ENCODE data around the gene ATR. TPM values are rescaled to one million over a fixed set of nuclear protein-coding genes. Genes with fewer than 3 reads are reported as not detected.

ATR gene
- total and polyA plus RNA-seq, 9 of the 15 experiments (the other 6 are each of a cell fraction or from before 2014, with no cell fraction given): 18.0 to 37.8 (median 23.2) TPM

DNA sequence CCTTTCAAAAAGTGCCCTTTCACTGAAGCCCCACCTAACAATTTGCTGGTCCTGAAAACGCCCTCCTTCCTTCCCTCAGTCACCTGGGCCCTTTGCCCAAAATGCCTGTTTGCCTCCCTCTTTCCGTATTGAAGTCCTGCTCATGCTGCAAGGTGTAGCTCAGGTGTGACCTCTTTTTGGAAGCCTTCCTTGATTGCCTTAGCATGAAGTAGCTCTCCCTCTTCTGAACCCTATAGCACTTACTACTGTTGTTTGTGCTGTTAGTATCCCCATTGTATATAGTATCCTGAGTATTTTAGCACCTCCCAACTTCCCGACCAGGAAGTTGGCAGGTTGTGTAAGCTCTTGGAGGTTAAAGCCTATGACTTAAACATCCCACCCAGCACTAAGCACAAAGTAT is 19.4 kb upstream of the ATR start:
- H3K4me3 ChIP-seq: peak overlapping the region; percentile 72
- CTCF ChIA-PET (ENCODE audit: low intra/inter-chr PET ratio): no interaction called here
- no peaks in the 10 kb centered on the region for H4K20me1 ChIP-seq (replicated peaks; ENCODE audit: control insufficient read depth, insufficient read depth, low read length)
- POLR2A ChIA-PET: interaction anchor here (1.1 to 3.1 kb wide), 4 partner anchors 11 to 404 kb away, joined by 3 to 11 read pairs (median 8); partner anchors contain the start of genes ATR, TRPC1 and U2SURP
- H3K79me2 ChIP-seq (ENCODE audit: control insufficient read depth, insufficient read depth, low read length): peaks cover 27% of the 10 kb centered on the region
- peak; percentile 72 for TF ChIP-seq ZFP36 (IDR thresholded peaks at IDR 0.05; ENCODE audit: low read depth, low read length, partially characterized antibody)
- TF ChIP-seq KDM1A (IDR thresholded peaks at IDR 0.05): no peak
- TF ChIP-seq MBD2 (IDR thresholded peaks at IDR 0.05; ENCODE audit: borderline replicate concordance, low read depth): no peak
- H3K27ac ChIP-seq (ENCODE audit: extremely low read depth, low read depth, low read length): 0 out of 3 replicates have a peak overlapping the region, but pooled peaks have one; percentile 16
- peak overlapping the region; percentile 97; the same call in 1 of the 2 replicates for H2AFZ ChIP-seq (ENCODE audit: low read depth, low read length)
- BruUV-seq (replicated peaks): no TSS peak
- intact Hi-C loops (cut with micrococcal nuclease) (loop anchor here (5.0 kb wide), 1 partner anchor 129 kb away; no protein-coding TSS in a partner anchor), in situ Hi-C loops (cut with MboI) (loop anchor here (10.0 kb wide), 1 partner anchor 227 kb away; no protein-coding TSS in a partner anchor)
- no peaks in the 10 kb centered on the region for H3K9me1 ChIP-seq (ENCODE audit: control insufficient read depth, insufficient read depth, low read length)
- 23% methylated on average over 3 of the region's 3 CpGs for WGBS (ENCODE audit: insufficient coverage, low coverage, missing lambda C conversion rate)
- H3K27me3 ChIP-seq (ENCODE audit: control insufficient read depth in 2 of 2, insufficient read depth in 2 of 2, low read length in 2 of 2): no peaks in the 10 kb centered on the region
- H3K9me3 ChIP-seq (replicated peaks; ENCODE audit: control insufficient read depth, insufficient read depth, low read depth, low read length): no peaks in the 10 kb centered on the region
- peak in 1 of 4 experiments; percentile 11 for DNase-seq (ENCODE audit: extremely low read depth in 1 of 4, low spot score in 3 of 4)
- no peak for FAIRE-seq
- 0 out of 3 replicates have a peak, but pooled peaks have one; percentile 4 for ATAC-seq
- peaks cover 2% of the 10 kb centered on the region; the same call in 1 of the 3 replicates for H3K36me3 ChIP-seq (ENCODE audit: control insufficient read depth, insufficient read depth, low read length)
- peak overlapping the region; percentile 74 to 75; a peak in 3 of 4 replicates for H3K9ac ChIP-seq (ENCODE audit: insufficient read depth in 1 of 2, low read depth in 2 of 2, low read length in 2 of 2)
- H3K4me1 ChIP-seq (replicated peaks in 1 of 2; ENCODE audit: control insufficient read depth in 2 of 2, insufficient read depth in 2 of 2, low read length in 2 of 2): peaks cover 0 to 14% of the 10 kb centered on the region in 2 experiments; a peak in 3 of 5 replicates
- H3K4me2 ChIP-seq (ENCODE audit: insufficient read depth, low read length): peak overlapping the region; percentile 84

DNA sequence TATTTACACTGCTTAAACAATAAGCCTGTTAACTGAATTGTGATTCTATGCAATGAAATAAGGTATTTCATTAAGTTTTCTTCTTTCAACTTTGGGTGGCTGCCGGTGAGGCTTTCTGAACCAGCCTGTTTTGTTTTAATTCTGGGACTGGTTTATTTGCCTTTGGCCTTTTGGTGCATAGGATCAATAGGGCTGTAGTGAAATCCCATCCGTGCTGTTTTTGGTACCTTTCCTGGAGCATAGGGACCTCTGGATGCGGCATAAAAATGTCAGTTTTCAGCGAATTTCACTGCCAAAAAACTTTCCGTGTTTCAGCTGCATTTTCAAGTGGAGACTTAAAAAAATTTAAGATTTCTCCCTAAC is 18.2 kb upstream of the ATR start:
- ChIA-PET CTCF (ENCODE audit: low intra/inter-chr PET ratio) (no interaction called here), POLR2A (interaction anchor here (1.2 to 3.1 kb wide), 3 partner anchors 13 to 128 kb away, joined by 4 to 11 read pairs (median 8); partner anchors contain the start of genes ATR and TRPC1)
- Histone ChIP-seq H3K27me3 (ENCODE audit: control insufficient read depth in 2 of 2, insufficient read depth in 2 of 2, low read length in 2 of 2) (no peaks in the 10 kb centered on the region), H2AFZ (ENCODE audit: low read depth, low read length) (peak overlapping the region; percentile 97), H4K20me1 (replicated peaks; ENCODE audit: control insufficient read depth, insufficient read depth, low read length) (no peaks in the 10 kb centered on the region), H3K27ac (ENCODE audit: extremely low read depth, low read depth, low read length) (peak overlapping the region; percentile 59), H3K9me1 (ENCODE audit: control insufficient read depth, insufficient read depth, low read length) (no peaks in the 10 kb centered on the region), H3K9me3 (replicated peaks; ENCODE audit: control insufficient read depth, insufficient read depth, low read depth, low read length) (no peaks in the 10 kb centered on the region), H3K79me2 (ENCODE audit: control insufficient read depth, insufficient read depth, low read length) (peaks cover 27% of the 10 kb centered on the region), H3K9ac (ENCODE audit: insufficient read depth in 1 of 2, low read depth in 2 of 2, low read length in 2 of 2) (peak overlapping the region; percentile 74 to 94), H3K4me3 (peak overlapping the region; percentile 72), H3K4me1 (replicated peaks in 1 of 2; ENCODE audit: control insufficient read depth in 2 of 2, insufficient read depth in 2 of 2, low read length in 2 of 2) (peaks cover 0 to 14% of the 10 kb centered on the region in 2 experiments; a peak in 3 of 5 replicates), H3K36me3 (ENCODE audit: control insufficient read depth, insufficient read depth, low read length) (peaks cover 2% of the 10 kb centered on the region; the same call in 1 of the 3 replicates), H3K4me2 (ENCODE audit: insufficient read depth, low read length) (peak overlapping the region; percentile 84)
- peak in 1 of 4 experiments; percentile 14 for DNase-seq (ENCODE audit: extremely low read depth in 1 of 4, low spot score in 3 of 4)
- intact Hi-C loops (cut with micrococcal nuclease): loop anchor here (5.0 kb wide), 1 partner anchor 131 kb away; no protein-coding TSS in a partner anchor
- in situ Hi-C loops (cut with MboI): loop anchor here (10.0 kb wide), 1 partner anchor 228 kb away; no protein-coding TSS in a partner anchor
- TSS peak; percentile 70 for BruUV-seq (replicated peaks)
- ATAC-seq: peak; percentile 9
- WGBS (ENCODE audit: insufficient coverage, low coverage, missing lambda C conversion rate): 0% methylated on average over 5 of the region's 5 CpGs
- no peak for FAIRE-seq
- TF ChIP-seq RBBP5 (IDR thresholded peaks at IDR 0.05; ENCODE audit: borderline replicate concordance, insufficient read depth, low read length, poor library complexity, severe bottlenecking) (no peak), HSF4 (CRISPR knock-in tag; IDR thresholded peaks at IDR 0.05; ENCODE audit: borderline replicate concordance) (no peak), SMAD1 (IDR thresholded peaks at IDR 0.05; ENCODE audit: low read depth, low read length, partially characterized antibody) (no peak), ZFX (CRISPR knock-in tag; IDR thresholded peaks at IDR 0.05) (0 out of 2 replicates have a peak, but pooled peaks have one; percentile 0), FOXK2 (conservative IDR thresholded peaks at IDR 0.05 in 1 of 2, IDR thresholded peaks at IDR 0.05 in 1 of 2; ENCODE audit: low read depth in 2 of 2) (no peak), POU5F1 (IDR thresholded peaks at IDR 0.05; ENCODE audit: borderline replicate concordance, low read depth, low read length, partially characterized antibody) (no peak), FOXA3 (CRISPR knock-in tag; conservative IDR thresholded peaks at IDR 0.05 in 1 of 2, IDR thresholded peaks at IDR 0.05 in 1 of 2) (0 out of 4 replicates have a peak, but pooled peaks of 1 of the 2 experiments have one; percentile 4), ETV5 (CRISPR knock-in tag; IDR thresholded peaks at IDR 0.05; ENCODE audit: low read depth) (no peak), TAF1 (IDR thresholded peaks at IDR 0.05; ENCODE audit: control insufficient read depth, extremely low read depth, insufficient read depth, low read length, severe bottlenecking) (no peak), USF1 (CRISPR knock-in tag; IDR thresholded peaks at IDR 0.05) (0 out of 2 replicates have a peak, but pooled peaks have one; percentile 3)
